GM11168 (cell line): Measurements from ENCODE around the gene PKP3.
"Not testable (repeated sequence)": the region's sequence is repeated elsewhere in the genome, so short reads cannot be mapped to it uniquely, and the experiment has no call there.

Source experiments
- in situ Hi-C: fragments of 300-500 bp; cut with MboI; formaldehyde crosslinking; loops from one replicate; pipeline ENCODE4 v1.12.0; 2022; ENCODE audit warnings: low sequenced_read_pairs; ENCODE audit not compliant: unreplicated experiment

Gene PKP3, protein sequence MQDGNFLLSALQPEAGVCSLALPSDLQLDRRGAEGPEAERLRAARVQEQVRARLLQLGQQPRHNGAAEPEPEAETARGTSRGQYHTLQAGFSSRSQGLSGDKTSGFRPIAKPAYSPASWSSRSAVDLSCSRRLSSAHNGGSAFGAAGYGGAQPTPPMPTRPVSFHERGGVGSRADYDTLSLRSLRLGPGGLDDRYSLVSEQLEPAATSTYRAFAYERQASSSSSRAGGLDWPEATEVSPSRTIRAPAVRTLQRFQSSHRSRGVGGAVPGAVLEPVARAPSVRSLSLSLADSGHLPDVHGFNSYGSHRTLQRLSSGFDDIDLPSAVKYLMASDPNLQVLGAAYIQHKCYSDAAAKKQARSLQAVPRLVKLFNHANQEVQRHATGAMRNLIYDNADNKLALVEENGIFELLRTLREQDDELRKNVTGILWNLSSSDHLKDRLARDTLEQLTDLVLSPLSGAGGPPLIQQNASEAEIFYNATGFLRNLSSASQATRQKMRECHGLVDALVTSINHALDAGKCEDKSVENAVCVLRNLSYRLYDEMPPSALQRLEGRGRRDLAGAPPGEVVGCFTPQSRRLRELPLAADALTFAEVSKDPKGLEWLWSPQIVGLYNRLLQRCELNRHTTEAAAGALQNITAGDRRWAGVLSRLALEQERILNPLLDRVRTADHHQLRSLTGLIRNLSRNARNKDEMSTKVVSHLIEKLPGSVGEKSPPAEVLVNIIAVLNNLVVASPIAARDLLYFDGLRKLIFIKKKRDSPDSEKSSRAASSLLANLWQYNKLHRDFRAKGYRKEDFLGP

GRCh38 chr11:394034-394857 lies at the start of gene PKP3:
PKP3 (plus strand) TSS chr11:394209; CDS start chr11:394293, 84 bp downstream.
- in situ Hi-C loops, result no loop called here

- in situ Hi-C loops, result loop anchor here (5.0 kb wide), 1 partner anchor 43 kb away; no protein-coding TSS in a partner anchor
Measured at GRCh38 chr11:344836-345578, 49.0 kb upstream of the PKP3 start.

DNA sequence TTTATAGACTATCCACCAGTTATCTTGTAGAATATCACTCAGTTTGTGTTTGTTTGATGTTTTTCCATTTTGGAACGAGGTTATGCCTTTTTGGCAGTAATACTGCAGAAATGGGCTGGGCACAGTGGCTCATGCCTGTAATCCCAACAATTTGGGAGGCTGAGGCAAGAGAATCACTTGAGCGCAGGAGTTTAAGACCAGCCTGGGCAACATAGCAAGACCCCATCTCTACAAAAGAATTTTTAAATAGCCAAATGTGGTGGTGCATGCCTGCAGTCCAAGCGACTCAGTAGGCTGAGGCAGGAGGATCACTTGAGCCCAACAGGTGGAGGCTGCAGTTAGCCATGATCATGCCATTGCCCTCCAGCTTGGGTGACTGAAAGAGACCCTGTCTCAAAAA lies 47.5 kb upstream of the PKP3 start:
- in situ Hi-C loops, result loop anchor here (5.0 kb wide), 1 partner anchor 44 kb away; no protein-coding TSS in a partner anchor

DNA sequence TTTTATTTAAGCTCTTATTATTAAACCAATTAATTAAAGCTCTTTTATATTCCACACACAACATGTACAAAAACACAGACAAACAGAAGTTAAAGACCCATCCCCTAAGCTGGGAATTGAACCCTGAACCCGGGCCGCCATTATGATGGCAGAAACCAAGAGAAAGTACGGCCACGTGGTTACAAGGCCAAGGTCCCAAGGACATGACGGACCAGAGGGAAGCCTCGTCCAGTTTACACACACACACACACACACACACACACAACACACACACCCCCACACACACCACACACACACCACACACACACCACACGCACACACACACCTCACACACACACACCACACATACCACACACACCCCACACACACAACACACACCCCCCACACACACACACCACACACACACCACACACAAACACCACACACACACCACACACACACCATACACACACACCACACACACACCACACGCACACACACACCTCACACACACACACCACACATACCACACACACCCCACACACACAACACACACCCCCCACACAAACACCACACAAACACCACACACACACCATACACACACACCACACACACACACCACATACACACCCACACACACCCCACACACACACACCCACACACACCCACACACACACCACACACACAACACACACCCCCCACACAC lies 44.6 kb upstream of the PKP3 start:
- in situ Hi-C loops, result loop anchor here (5.0 kb wide), 1 partner anchor 47 kb away; no protein-coding TSS in a partner anchor

DNA sequence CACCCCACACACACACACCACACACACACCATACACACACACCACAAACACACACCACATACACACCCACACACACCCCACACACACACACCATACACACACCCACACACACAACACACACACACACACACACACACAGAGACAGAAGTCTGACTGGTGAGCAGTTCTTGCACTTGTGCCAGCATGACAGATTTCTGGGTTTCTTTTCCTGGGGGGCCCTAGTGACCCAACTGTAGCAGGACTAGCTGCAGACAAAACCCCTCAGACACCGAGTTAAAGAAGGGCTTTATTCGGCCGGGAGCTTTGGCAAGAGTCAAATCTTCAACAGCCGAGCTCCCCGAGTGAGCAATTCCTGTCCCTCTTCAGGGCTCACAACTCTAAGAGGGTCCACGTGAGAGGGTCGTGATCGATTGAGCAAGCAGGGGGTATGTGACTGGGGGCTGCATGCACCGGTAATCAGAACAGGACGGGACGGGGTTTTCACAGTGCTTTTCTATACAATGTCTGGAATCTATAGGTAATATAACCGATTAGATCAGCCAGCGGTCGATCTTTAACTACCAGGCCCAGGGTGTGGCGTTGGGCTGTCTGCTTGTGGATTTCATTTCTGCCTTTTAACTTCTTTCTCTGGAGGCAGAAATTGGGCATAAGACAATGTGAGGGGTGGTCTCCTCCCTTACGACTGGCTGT lies 43.8 kb upstream of the PKP3 start:
- in situ Hi-C loops, result not testable (repeated sequence)

- in situ Hi-C loops, result no loop called here
Measured at GRCh38 chr11:350723-351255, 43.2 kb upstream of the PKP3 start.

GRCh38 chr11:351411-351810 lies 42.6 kb upstream of the PKP3 start:
- in situ Hi-C loops, result no loop called here

DNA sequence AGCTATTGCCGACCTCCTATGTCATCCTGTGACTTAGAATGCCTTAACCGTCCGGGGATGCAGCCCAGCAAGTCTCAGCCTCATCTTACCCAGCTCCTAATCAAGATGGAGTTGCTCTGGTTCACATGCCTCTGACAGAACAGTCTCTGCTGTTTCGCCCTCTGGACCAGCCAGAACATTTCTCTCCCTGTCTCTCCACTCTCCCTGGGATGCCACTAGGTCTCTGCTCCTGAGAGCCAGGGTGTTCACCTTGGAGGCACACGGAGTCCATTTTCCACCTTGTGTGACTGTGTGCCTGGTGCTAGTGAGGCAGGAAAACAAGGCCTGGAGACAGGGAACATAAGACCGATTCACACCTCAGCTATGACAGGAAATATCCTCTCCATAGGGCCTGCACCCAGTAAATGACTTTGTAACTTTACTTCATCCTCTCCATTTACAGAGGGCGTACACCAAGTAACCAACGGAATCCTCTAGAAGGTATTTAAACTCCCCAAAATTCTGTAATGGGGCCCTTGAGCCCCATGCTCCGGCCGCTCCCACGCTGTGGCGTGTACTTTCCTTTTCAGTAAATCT lies 41.5 kb upstream of the PKP3 start:
- in situ Hi-C loops, result no loop called here

DNA sequence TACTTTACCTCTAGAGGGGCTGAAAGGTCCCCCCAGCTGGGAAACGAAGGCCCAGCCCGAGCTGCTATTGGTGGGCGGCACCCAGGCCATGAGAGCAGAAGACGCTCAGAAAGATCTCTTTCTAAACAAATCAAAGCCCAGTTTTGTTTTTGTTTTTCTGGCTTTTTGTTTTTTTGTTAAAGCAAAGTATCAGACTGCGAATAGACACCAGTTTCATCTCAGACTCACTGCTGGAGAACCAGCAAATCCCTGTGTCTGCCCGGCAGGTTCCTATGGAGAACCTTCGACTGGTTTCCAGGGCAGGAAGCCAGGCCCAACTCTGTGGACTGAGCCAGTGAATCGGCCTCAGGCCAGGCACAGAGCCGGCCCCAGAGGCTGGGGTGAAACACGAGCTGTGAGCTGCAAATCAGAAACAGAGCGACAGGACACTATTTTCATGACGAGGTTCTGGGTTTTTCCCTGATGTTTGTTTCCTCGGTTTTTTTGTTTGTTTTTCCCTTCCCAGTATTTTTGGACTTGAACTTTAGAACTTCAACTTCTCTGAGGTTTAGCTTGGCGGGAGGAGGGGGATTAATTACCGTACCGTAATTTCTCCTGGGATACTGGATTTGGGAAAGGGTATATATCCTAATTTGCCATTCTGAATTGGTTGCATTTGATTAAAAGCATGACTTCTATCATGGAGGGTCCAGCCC lies 40.7 kb upstream of the PKP3 start:
- in situ Hi-C loops, result no loop called here

- in situ Hi-C loops, result loop anchor here (5.0 kb wide), 1 partner anchor 149 kb away; the partner anchor contains the start of genes BET1L and RIC8A
Measured at GRCh38 chr11:355581-356458, 38.2 kb upstream of the PKP3 start.

GRCh38 chr11:356610-357009 lies 37.4 kb upstream of the PKP3 start:
- in situ Hi-C loops, result loop anchor here (5.0 kb wide), 1 partner anchor 149 kb away; the partner anchor contains the start of genes BET1L and RIC8A

DNA sequence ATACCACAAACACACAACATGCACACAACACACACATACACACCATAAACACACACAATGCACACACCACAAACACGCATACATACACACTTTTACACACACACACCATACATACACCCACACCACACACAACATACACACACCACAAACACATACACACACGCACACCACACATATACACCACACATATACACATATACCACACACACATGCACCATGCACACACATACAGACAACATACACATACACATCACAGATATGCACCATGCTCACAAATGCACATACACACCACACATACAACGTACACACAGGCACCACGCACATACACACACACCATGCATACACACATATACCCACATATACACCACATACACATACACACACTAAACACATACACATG lies 36.4 kb upstream of the PKP3 start:
- in situ Hi-C loops, result loop anchor here (5.0 kb wide), 1 partner anchor 150 kb away; the partner anchor contains the start of genes BET1L and RIC8A

GRCh38 chr11:358129-358800 lies 35.7 kb upstream of the PKP3 start:
- in situ Hi-C loops, result loop anchor here (5.0 kb wide), 1 partner anchor 151 kb away; the partner anchor contains the start of genes BET1L and RIC8A

GRCh38 chr11:359181-359714 lies 34.8 kb upstream of the PKP3 start:
- in situ Hi-C loops, result loop anchor here (5.0 kb wide), 1 partner anchor 152 kb away; the partner anchor contains the start of genes BET1L and RIC8A
